ENCODE results near the gene ZNF780B.
A peak's percentile ranks its signal among the peaks of the same experiment; 100 is the strongest.

The ZNF780B gene

GRCh38 chr19:40033989-40034560, 22.0 kb downstream of the ZNF780B start:
- TF ChIP-seq POLR2A (IDR thresholded peaks at IDR 0.05; ENCODE audit: low read depth, low read length) (no peak), POLR2AphosphoS5 (IDR thresholded peaks at IDR 0.05; ENCODE audit: low read depth, low read length) (no peak), TAF1 (IDR thresholded peaks at IDR 0.05; ENCODE audit: borderline replicate concordance, low read depth, low read length) (no peak)
- FAIRE-seq (no peak), DNase-seq (ENCODE audit: insufficient read length) (no peak)

- TF ChIP-seq POLR2A (IDR thresholded peaks at IDR 0.05; ENCODE audit: low read depth, low read length) = no peak
- TF ChIP-seq TAF1 (IDR thresholded peaks at IDR 0.05; ENCODE audit: borderline replicate concordance, low read depth, low read length) = no peak
- no peak for TF ChIP-seq POLR2AphosphoS5 (IDR thresholded peaks at IDR 0.05; ENCODE audit: low read depth, low read length)
- FAIRE-seq (no peak), DNase-seq (ENCODE audit: insufficient read length) (no peak)
Observed at GRCh38 chr19:40026597-40026970, 29.4 kb downstream of the ZNF780B start.

- TF ChIP-seq TAF1 (IDR thresholded peaks at IDR 0.05; ENCODE audit: borderline replicate concordance, low read depth, low read length) (no peak), POLR2A (IDR thresholded peaks at IDR 0.05; ENCODE audit: low read depth, low read length) (no peak), POLR2AphosphoS5 (IDR thresholded peaks at IDR 0.05; ENCODE audit: low read depth, low read length) (no peak)
- DNase-seq (ENCODE audit: insufficient read length) = no peak
- FAIRE-seq = no peak
Observed at GRCh38 chr19:40025938-40026596, 30.0 kb downstream of the ZNF780B start.

- FAIRE-seq (no peak), DNase-seq (ENCODE audit: insufficient read length) (no peak)
- TF ChIP-seq POLR2AphosphoS5 (IDR thresholded peaks at IDR 0.05; ENCODE audit: low read depth, low read length) (no peak), POLR2A (IDR thresholded peaks at IDR 0.05; ENCODE audit: low read depth, low read length) (no peak), TAF1 (IDR thresholded peaks at IDR 0.05; ENCODE audit: borderline replicate concordance, low read depth, low read length) (no peak)
Observed at GRCh38 chr19:40023969-40024368, 32.1 kb downstream of the ZNF780B start.

- TF ChIP-seq POLR2AphosphoS5 (IDR thresholded peaks at IDR 0.05; ENCODE audit: low read depth, low read length) = no peak
- no peak for TF ChIP-seq TAF1 (IDR thresholded peaks at IDR 0.05; ENCODE audit: borderline replicate concordance, low read depth, low read length)
- TF ChIP-seq POLR2A (IDR thresholded peaks at IDR 0.05; ENCODE audit: low read depth, low read length) = no peak
- DNase-seq (ENCODE audit: insufficient read length) = no peak
- FAIRE-seq = no peak
Observed at GRCh38 chr19:40013991-40014390, 42.0 kb downstream of the ZNF780B start.

GRCh38 chr19:40009674-40010073, 46.4 kb downstream of the ZNF780B start:
- TF ChIP-seq POLR2A (IDR thresholded peaks at IDR 0.05; ENCODE audit: low read depth, low read length) (no peak), POLR2AphosphoS5 (IDR thresholded peaks at IDR 0.05; ENCODE audit: low read depth, low read length) (no peak), TAF1 (IDR thresholded peaks at IDR 0.05; ENCODE audit: borderline replicate concordance, low read depth, low read length) (no peak)
- DNase-seq (ENCODE audit: insufficient read length) = no peak
- FAIRE-seq = no peak

- DNase-seq (ENCODE audit: insufficient read length) (no peak), FAIRE-seq (no peak)
- TF ChIP-seq TAF1 (IDR thresholded peaks at IDR 0.05; ENCODE audit: borderline replicate concordance, low read depth, low read length) = no peak
- no peak for TF ChIP-seq POLR2AphosphoS5 (IDR thresholded peaks at IDR 0.05; ENCODE audit: low read depth, low read length)
- TF ChIP-seq POLR2A (IDR thresholded peaks at IDR 0.05; ENCODE audit: low read depth, low read length) = no peak
Observed at GRCh38 chr19:40006273-40006691, 49.7 kb downstream of the ZNF780B start.

- FAIRE-seq (no peak), DNase-seq (ENCODE audit: insufficient read length) (no peak)
- no peak for TF ChIP-seq TAF1 (IDR thresholded peaks at IDR 0.05; ENCODE audit: borderline replicate concordance, low read depth, low read length)
- no peak for TF ChIP-seq POLR2A (IDR thresholded peaks at IDR 0.05; ENCODE audit: low read depth, low read length)
- TF ChIP-seq POLR2AphosphoS5 (IDR thresholded peaks at IDR 0.05; ENCODE audit: low read depth, low read length) = no peak
Observed at GRCh38 chr19:40005691-40006272, 50.2 kb downstream of the ZNF780B start.

- DNase-seq (ENCODE audit: insufficient read length) = no peak
- no peak for FAIRE-seq
- no peak for TF ChIP-seq POLR2A (IDR thresholded peaks at IDR 0.05; ENCODE audit: low read depth, low read length)
- no peak for TF ChIP-seq POLR2AphosphoS5 (IDR thresholded peaks at IDR 0.05; ENCODE audit: low read depth, low read length)
- no peak for TF ChIP-seq TAF1 (IDR thresholded peaks at IDR 0.05; ENCODE audit: borderline replicate concordance, low read depth, low read length)
Observed at GRCh38 chr19:39998501-39998900, 57.5 kb downstream of the ZNF780B start.

GRCh38 chr19:39997638-39998216, 58.3 kb downstream of the ZNF780B start:
- FAIRE-seq = no peak
- DNase-seq (ENCODE audit: insufficient read length) = no peak
- no peak for TF ChIP-seq TAF1 (IDR thresholded peaks at IDR 0.05; ENCODE audit: borderline replicate concordance, low read depth, low read length)
- TF ChIP-seq POLR2AphosphoS5 (IDR thresholded peaks at IDR 0.05; ENCODE audit: low read depth, low read length) = no peak
- TF ChIP-seq POLR2A (IDR thresholded peaks at IDR 0.05; ENCODE audit: low read depth, low read length) = no peak

GRCh38 chr19:39996811-39997637, 59.0 kb downstream of the ZNF780B start, which contains the start of gene ZNF546:
ZNF546 (plus strand) TSS chr19:39997060; CDS start chr19:39998327, 1,267 bp downstream.
- DNase-seq (ENCODE audit: insufficient read length) (peak; percentile 85), FAIRE-seq (peak; percentile 97)
- TF ChIP-seq POLR2AphosphoS5 (IDR thresholded peaks at IDR 0.05; ENCODE audit: low read depth, low read length) (peak; percentile 97), TAF1 (IDR thresholded peaks at IDR 0.05; ENCODE audit: borderline replicate concordance, low read depth, low read length) (peak; percentile 79; the same call in 1 of the 2 replicates), POLR2A (IDR thresholded peaks at IDR 0.05; ENCODE audit: low read depth, low read length) (peak; percentile 96)
